ENCODE results near the gene AMTN. TPM values are rescaled to one million over a fixed set of nuclear protein-coding genes. Genes with fewer than 3 reads are reported as not detected.
"Not testable (repeated sequence)": the region's sequence is repeated elsewhere in the genome, so short reads cannot be mapped to it uniquely, and the experiment has no call there.

The AMTN gene
- total and polyA plus RNA-seq, 2 of the 8 experiments (the other 6 are each of a cell fraction or from before 2014, with no cell fraction given): not detected

DNA sequence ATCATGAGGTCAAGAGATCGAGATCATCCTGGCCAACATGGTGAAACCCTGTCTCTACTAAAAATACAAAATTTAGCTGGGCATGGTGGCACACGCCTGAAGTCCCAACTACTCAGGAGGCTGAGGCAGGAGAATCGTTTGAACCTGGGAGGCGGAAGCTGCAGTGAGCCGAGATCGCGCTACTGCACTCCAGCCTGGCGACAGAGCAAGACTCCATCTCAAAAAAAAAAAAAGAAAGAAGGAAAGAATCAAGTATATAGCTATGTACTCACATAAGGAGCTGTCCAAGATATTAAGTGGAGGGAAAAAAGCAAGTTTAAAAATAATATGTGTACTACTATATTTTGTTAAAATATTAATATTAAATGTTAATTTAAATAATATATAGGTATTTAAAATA, 16.5 kb upstream of the AMTN start:
- not testable (repeated sequence) for H3K23ac ChIP-seq (ENCODE audit: insufficient read length)

More for the DNA sequence above, 16.5 kb upstream of the AMTN start:
- H3K14ac ChIP-seq (ENCODE audit: insufficient read length); H4K5ac ChIP-seq (ENCODE audit: insufficient read length, low read depth, low read length); H3K27me3 ChIP-seq (replicated peaks in 1 of 4; ENCODE audit: control insufficient read depth in 3 of 4, extremely low read depth in 1 of 4, insufficient read depth in 3 of 4, low read length in 3 of 4); H3K9me3 ChIP-seq (ENCODE audit: insufficient read depth in 2 of 2, low read depth in 1 of 2, low read length in 1 of 2); H4K91ac ChIP-seq (replicated peaks; ENCODE audit: insufficient read length, low read length); H2AFZ ChIP-seq (ENCODE audit: low read length); H3K4me3 ChIP-seq (ENCODE audit: extremely low read depth in 1 of 4, insufficient read depth in 2 of 4, low read depth in 3 of 4, low read length in 4 of 4); H3K56ac ChIP-seq (replicated peaks; ENCODE audit: insufficient read length, low read depth, low read length); H2BK12ac ChIP-seq (ENCODE audit: low read depth, low read length); POLR2A ChIA-PET (ENCODE audit: partially characterized antibody); H3K4me2 ChIP-seq (ENCODE audit: insufficient read depth in 1 of 2, low read depth in 2 of 2, low read length in 2 of 2); H4K8ac ChIP-seq (ENCODE audit: extremely low read depth, insufficient read depth, low read length); H2BK5ac ChIP-seq (ENCODE audit: low read depth, low read length); H3K79me2 ChIP-seq (ENCODE audit: control insufficient read depth in 1 of 2, insufficient read depth in 2 of 2, low read length in 2 of 2); FAIRE-seq; H3K36me3 ChIP-seq (ENCODE audit: control insufficient read depth in 2 of 4, insufficient read depth in 4 of 4, low read length in 3 of 4); H3K4ac ChIP-seq (replicated peaks; ENCODE audit: insufficient read length, low read depth, low read length); H3K4me1 ChIP-seq (replicated peaks in 1 of 4; ENCODE audit: control insufficient read depth in 3 of 4, insufficient read depth in 4 of 4, low read length in 3 of 4); H2AK5ac ChIP-seq (ENCODE audit: low read depth, low read length); H3K18ac ChIP-seq (ENCODE audit: extremely low read depth, low read length); H2BK15ac ChIP-seq (ENCODE audit: low read length); DNase-seq (ENCODE audit: low read depth in 1 of 2, low spot score in 2 of 2); H3K79me1 ChIP-seq (ENCODE audit: low read depth, low read length); H3K9ac ChIP-seq (replicated peaks in 1 of 4; ENCODE audit: extremely low read depth in 1 of 4, low read depth in 3 of 4, low read length in 3 of 4); H4K20me1 ChIP-seq (replicated peaks in 1 of 2; ENCODE audit: control insufficient read depth in 1 of 2, insufficient read depth in 2 of 2, low read length in 2 of 2); H2BK20ac ChIP-seq (ENCODE audit: low read length); H3K23me2 ChIP-seq (ENCODE audit: low read depth, low read length); H2BK120ac ChIP-seq (replicated peaks; ENCODE audit: low read depth, low read length); H3K27ac ChIP-seq (ENCODE audit: low read depth, low read length): not testable (repeated sequence)
- CTCF ChIA-PET (ENCODE audit: partially characterized antibody): interaction anchor here (0.6 to 3.4 kb wide), 2 partner anchors 11 to 186 kb away, joined by 3 to 21 read pairs; no protein-coding TSS in a partner anchor
- WGBS, 2 experiments (ENCODE audit: extremely low coverage in 1 of 2, insufficient coverage in 1 of 2, insufficient read length in 1 of 2, insufficient replicate concordance in 2 of 2, low coverage in 1 of 2, low lambda C conversion rate in 2 of 2, missing lambda C conversion rate in 1 of 2): 94% methylated on average over 8 of the region's 8 CpGs; no CpG with 5 or more reads in 1 of the 2 experiments
